ENCODE data around the gene KDF1. TPM values are rescaled to one million over a fixed set of nuclear protein-coding genes. Genes with fewer than 3 reads are reported as not detected.
A peak's percentile ranks its signal among the peaks of the same experiment; 100 is the strongest.

Gene KDF1
- total RNA-seq, 2 donors from 2014 or later, result 0.26 to 0.86 TPM

DNA sequence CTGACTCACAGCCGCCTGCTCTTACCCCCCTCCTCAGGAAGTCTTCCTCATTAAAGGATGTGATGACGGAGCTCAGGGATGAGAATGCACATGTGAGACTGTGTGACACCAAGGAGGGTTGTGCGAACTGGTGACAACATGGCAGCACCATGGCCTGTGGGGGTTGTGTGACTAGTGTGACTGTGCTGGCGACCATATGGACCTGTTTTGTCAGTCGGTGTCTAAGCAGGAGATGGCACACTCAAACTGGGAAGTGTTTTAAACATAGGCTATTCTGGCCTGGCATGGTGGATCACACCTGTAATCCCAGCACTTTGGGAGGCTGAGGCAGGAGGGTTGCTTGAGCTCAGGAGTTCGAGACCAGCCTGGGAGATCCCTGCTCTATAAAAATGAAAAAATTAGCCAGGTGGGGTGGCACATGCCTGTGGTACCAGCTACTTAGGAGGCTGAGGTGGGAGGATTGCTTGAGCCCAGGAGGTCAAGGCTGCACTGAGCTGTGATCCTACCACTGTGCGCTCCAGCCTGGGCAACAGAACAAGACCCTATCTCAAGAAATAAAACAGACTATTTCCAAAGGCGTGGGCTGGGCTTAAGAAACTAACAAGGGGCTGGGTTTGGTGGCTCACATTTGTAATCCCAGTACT is 40.7 kb upstream of the KDF1 start:
- H3K9me3 ChIP-seq, result no peaks in the 10 kb centered on the region
- no peak overlapping the region for H3K4me3 ChIP-seq
- TF ChIP-seq, protein P1, sequence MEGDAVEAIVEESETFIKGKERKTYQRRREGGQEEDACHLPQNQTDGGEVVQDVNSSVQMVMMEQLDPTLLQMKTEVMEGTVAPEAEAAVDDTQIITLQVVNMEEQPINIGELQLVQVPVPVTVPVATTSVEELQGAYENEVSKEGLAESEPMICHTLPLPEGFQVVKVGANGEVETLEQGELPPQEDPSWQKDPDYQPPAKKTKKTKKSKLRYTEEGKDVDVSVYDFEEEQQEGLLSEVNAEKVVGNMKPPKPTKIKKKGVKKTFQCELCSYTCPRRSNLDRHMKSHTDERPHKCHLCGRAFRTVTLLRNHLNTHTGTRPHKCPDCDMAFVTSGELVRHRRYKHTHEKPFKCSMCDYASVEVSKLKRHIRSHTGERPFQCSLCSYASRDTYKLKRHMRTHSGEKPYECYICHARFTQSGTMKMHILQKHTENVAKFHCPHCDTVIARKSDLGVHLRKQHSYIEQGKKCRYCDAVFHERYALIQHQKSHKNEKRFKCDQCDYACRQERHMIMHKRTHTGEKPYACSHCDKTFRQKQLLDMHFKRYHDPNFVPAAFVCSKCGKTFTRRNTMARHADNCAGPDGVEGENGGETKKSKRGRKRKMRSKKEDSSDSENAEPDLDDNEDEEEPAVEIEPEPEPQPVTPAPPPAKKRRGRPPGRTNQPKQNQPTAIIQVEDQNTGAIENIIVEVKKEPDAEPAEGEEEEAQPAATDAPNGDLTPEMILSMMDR (IDR thresholded peaks at IDR 0.05), result no peak
- H3K27ac ChIP-seq, result peak overlapping the region; percentile 81 to 89
- peaks cover 0 to 86% of the 10 kb centered on the region in 2 donors for H3K4me1 ChIP-seq
- H3K36me3 ChIP-seq, result peaks cover 4% of the 10 kb centered on the region
- no peaks in the 10 kb centered on the region for H3K27me3 ChIP-seq
- DNase-seq (ENCODE audit: low spot score), result no peak

DNA sequence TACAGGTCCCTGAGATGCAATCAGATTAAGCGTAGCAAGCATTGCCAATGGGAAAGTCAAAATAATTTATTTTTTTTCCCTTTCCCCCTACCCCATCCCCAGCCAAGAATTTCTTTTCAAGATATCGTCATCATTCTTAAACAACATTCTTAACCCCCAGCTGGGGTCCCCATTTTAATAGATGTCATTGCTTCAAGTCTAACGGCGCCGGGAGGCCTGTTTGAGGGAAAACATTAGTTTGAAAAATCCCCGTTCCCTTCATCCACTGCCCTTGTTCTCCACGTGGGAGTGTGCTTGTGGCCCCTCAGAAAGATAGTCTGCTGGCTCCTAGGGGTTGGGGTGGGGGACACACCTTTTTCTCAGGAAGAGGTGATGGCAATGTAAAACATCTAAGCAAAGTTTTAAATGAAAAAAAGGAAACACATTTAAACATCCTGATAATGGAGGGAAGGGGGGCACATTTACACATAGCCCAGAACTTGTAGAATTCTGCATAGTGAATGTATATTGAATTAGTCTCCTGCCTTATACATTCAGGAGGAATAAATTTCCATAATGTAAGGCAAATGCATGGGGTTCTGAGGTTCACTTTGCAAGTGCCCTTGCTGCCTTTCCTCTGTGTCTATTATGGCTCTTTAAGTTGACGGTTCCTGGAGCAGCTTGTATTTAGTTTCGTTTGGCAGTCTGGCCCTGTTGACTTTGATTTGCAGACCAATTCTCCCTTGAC is 40.0 kb upstream of the KDF1 start:
- H3K27me3 ChIP-seq, result no peaks in the 10 kb centered on the region
- no peak for DNase-seq (ENCODE audit: low spot score)
- no peaks in the 10 kb centered on the region for H3K9me3 ChIP-seq
- H3K27ac ChIP-seq, result peak overlapping the region; percentile 81 to 89
- peaks cover 0 to 86% of the 10 kb centered on the region in 2 donors for H3K4me1 ChIP-seq
- H3K4me3 ChIP-seq, result no peak overlapping the region
- H3K36me3 ChIP-seq, result no peaks in the 10 kb centered on the region
- TF ChIP-seq, protein P1 (IDR thresholded peaks at IDR 0.05), result no peak

DNA sequence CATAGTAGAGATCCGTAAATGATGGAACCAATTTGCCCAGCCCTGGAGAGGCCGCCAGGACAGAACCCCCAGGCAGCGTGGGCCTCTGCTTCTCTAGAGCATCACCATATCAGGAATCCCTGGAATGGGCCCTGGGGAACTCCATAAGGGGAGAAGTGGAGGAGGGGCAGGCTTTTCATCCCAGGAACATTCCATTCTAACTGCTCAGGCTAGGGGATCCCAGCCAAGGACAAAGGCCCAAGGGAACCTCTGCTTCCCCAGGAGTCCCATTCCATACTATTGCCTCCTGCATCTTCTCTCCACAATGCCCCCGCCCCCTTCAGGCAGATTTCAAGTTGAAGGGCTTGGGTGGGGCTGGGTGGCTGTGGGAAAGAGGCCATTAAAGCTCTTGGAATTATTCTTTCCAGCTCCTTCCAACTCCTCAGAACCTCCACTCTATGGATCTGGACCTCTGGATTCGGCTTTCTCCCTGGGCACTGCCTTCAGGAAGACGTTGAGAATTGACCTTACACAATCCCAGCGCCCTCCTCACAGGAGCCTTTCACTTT is 39.2 kb upstream of the KDF1 start:
- no peaks in the 10 kb centered on the region for H3K27me3 ChIP-seq
- peak; percentile 76 for DNase-seq (ENCODE audit: low spot score)
- H3K27ac ChIP-seq, result peak overlapping the region; percentile 81 to 89
- no peaks in the 10 kb centered on the region for H3K9me3 ChIP-seq
- no peaks in the 10 kb centered on the region for H3K36me3 ChIP-seq
- H3K4me1 ChIP-seq, result peaks cover 0 to 86% of the 10 kb centered on the region in 2 donors
- no peak overlapping the region for H3K4me3 ChIP-seq
- TF ChIP-seq, protein P1 (IDR thresholded peaks at IDR 0.05), result no peak

DNA sequence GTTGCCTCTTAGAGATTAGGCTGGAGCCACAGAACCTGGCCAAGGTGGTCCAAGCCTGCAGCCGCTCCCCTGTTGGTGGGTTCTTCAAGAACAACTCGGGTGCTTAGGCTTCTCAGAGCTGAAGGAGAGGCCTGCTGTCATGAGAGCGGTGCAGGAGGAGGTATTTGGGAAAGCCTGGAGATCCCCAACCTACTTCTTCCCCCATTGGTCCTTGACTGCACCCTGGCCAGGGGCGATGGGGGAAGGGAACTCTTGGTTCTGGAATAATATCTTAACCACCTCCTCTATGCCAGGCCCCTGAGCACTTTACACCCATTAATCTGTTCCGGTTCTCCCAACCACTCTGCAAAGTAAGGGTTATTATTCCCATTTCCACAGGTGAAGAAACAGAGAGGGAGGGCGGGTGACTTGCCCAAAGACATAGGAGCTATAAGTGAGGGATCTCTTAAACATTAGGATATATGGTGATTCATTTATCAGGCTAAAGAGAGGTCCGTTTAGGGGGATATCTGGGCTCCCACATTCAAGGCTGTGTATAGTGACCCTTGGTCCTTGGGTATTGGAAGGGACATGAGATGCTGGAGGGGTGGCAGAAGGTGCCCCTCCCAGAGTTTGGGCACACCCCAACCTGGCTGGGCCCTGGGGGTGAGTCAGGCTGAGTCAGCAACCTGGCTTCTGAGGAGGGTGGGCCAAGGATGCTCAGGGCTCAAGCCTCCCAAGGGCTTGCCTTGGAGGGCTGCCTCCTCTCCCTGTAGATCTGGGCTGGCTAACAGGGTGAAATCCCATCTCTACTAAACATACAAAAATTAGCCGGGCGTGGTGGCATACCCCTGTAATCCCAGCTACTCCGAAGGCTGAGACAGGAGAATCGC is 38.4 kb upstream of the KDF1 start:
- Histone ChIP-seq H3K27ac (peak overlapping the region; percentile 81 to 89), H3K4me3 (no peak overlapping the region), H3K4me1 (peaks cover 0 to 80% of the 10 kb centered on the region in 2 donors), H3K36me3 (no peaks in the 10 kb centered on the region), H3K9me3 (no peaks in the 10 kb centered on the region), H3K27me3 (no peaks in the 10 kb centered on the region)
- TF ChIP-seq, protein P1 (IDR thresholded peaks at IDR 0.05), result no peak
- DNase-seq (ENCODE audit: low spot score), result no peak

DNA sequence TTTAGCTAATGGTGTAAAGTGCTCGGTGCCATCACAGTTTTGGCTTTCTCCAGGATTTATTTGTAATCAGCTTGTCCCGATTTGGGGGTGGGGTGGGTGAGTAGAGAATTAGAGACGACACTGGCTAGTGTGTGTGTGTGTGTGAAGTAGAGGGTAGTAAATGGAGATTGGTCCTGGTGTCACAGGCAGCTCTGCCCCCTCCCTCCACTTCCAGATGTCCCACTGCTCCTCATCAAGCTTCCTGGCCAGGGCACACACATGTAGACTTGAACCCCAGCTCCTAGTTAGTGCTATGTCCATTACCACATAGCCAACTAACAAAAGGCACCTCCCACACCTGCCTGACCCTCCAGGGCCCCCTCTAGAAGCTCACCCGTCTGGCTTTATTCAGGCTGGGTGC is 36.4 kb upstream of the KDF1 start:
- no peaks in the 10 kb centered on the region for H3K9me3 ChIP-seq
- no peak overlapping the region for H3K4me3 ChIP-seq
- H3K27me3 ChIP-seq, result no peaks in the 10 kb centered on the region
- peak overlapping the region; percentile 81 to 89 for H3K27ac ChIP-seq
- DNase-seq (ENCODE audit: low spot score), result no peak
- TF ChIP-seq, protein P1 (IDR thresholded peaks at IDR 0.05), result no peak
- H3K4me1 ChIP-seq, result peaks cover 0 to 83% of the 10 kb centered on the region in 2 donors
- no peaks in the 10 kb centered on the region for H3K36me3 ChIP-seq
